ENCODE results near the gene BCL2L15. TPM values are rescaled to one million over a fixed set of nuclear protein-coding genes. Genes with fewer than 3 reads are reported as not detected.
"Not testable (repeated sequence)": the region's sequence is repeated elsewhere in the genome, so short reads cannot be mapped to it uniquely, and the experiment has no call there.

BCL2L15 gene
- polyA plus RNA-seq, 1 donor from 2014 or later = not detected

GRCh38 chr1:113868387-113869083, 18.8 kb downstream of the BCL2L15 start:
- no peaks in the 10 kb centered on the region for H3K27me3 Mint-ChIP-seq
- H3K27ac Mint-ChIP-seq = peak overlapping the region in 2 of 3 donors; percentile 40 to 76
- H3K4me1 Mint-ChIP-seq = peaks cover 36 to 48% (median 39%) of the 10 kb centered on the region in 3 donors
- H3K4me3 Mint-ChIP-seq = peak overlapping the region in 2 of 4 donors; percentile 67 to 91
- H3K36me3 Mint-ChIP-seq = peaks cover 13% of the 10 kb centered on the region
- no peaks in the 10 kb centered on the region for H3K9me3 Mint-ChIP-seq

DNA sequence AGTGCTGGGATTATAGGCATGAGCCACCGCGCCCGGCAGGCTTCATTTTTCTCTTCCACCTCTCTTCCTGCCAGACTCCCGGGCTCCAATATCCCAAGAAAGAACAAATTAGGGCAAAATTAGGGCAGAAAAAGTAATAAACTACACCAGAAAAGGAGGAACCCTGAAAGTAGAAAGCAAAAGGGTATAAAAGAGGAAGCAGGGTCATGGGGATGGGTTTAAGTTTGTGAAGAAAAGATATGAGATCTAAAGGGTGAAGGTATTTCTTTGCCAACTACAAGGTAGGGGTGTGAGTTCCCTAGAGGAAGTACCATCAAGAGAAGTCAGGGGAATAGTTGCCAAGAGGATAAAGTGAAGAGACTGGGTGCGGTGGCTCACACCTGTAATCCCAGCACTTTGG, 25.7 kb downstream of the BCL2L15 start:
- Mint-ChIP-seq H3K4me1 (peaks cover 44 to 51% (median 50%) of the 10 kb centered on the region in 3 donors), H3K27me3 (no peaks in the 10 kb centered on the region), H3K27ac (peak overlapping the region; percentile 62 to 95 (median 93)), H3K36me3 (peaks cover 12% of the 10 kb centered on the region), H3K9me3 (no peaks in the 10 kb centered on the region), H3K4me3 (peak overlapping the region; percentile 18 to 72 (median 56))

DNA sequence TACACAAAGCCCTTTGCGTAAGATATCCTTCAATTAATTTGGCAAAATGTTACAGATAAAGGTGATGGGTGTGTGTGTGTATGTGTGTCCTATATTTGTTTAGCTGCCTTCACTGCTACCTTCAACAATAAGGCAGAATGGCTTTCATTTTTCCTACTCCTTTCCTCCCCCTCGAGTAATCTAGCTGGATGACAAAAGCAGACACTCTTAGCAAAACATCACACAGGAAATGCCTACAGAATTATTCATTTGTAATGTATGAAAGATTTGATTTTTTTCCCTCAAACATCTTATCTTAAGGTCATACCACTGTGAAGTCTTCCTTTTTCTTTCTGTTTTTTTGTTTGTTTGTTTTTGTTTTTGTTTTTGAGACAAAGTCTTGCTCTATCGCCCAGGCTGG, 26.5 kb downstream of the BCL2L15 start:
- peaks cover 46 to 56% (median 50%) of the 10 kb centered on the region in 3 donors for H3K4me1 Mint-ChIP-seq
- H3K27me3 Mint-ChIP-seq = no peaks in the 10 kb centered on the region
- peak overlapping the region; percentile 68 to 95 (median 93) for H3K27ac Mint-ChIP-seq
- no peaks in the 10 kb centered on the region for H3K9me3 Mint-ChIP-seq
- peak overlapping the region in 3 of 4 donors; percentile 25 to 89 (median 80) for H3K4me3 Mint-ChIP-seq
- H3K36me3 Mint-ChIP-seq = peaks cover 15% of the 10 kb centered on the region

DNA sequence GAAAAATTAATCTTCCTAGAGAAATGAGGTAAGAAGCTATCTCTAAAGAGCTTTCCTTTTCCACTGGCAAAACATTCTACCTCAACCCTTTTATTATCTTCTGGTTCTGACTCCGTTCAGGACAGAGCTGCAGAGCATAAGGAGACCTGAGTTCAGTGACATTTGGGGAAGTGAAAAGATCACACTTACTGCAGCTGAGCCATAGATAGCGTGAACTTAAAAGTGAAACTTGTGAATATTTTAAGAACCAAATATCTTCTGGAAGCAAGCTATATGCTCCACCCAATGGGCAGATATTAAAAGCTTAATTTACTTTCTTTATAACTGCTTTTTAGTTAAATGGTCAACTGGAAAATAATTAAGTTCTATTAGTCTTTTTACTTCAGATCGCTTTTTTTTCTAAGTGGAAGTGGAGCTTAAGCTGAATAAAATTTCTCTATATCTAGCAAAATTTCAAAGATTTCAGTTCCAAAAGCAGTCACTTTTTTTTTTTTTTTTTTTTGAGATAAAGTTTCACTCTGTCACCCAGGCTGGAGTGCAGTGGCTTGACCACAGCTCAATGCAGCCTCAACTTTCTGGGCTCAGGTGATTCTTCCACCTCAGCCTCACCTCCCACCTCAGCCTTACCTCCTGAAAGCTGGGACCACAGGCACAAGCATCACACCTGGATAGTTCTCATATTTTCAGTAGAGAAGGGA, 27.8 kb downstream of the BCL2L15 start:
- Mint-ChIP-seq H3K36me3 (peaks cover 12% of the 10 kb centered on the region), H3K27ac (peak overlapping the region; percentile 68 to 95 (median 93)), H3K4me1 (peaks cover 46 to 60% (median 49%) of the 10 kb centered on the region in 3 donors), H3K4me3 (peak overlapping the region; percentile 28 to 89 (median 70)), H3K27me3 (no peaks in the 10 kb centered on the region), H3K9me3 (no peaks in the 10 kb centered on the region)

DNA sequence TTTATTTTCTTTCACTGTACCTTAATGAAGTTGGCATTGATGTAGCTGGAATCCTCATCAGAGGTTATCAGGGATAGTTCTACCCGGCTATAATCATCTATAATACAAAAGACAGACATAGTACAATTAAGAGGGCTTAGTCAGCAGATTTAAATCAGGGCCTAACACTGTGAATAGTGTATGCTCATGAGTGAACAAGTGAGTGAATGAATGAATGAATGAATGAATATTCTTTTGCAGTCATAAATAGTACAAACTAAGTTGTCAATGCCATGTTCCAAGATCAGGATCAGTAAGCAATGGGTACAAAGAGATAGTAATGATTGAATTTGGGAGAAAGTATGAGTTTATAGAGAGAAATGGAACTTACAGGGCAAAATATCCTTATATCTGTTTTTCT, 28.4 kb downstream of the BCL2L15 start:
- peaks cover 46 to 64% (median 53%) of the 10 kb centered on the region in 3 donors for H3K4me1 Mint-ChIP-seq
- H3K4me3 Mint-ChIP-seq = peak overlapping the region; percentile 28 to 89 (median 70)

GRCh38 chr1:113858418-113858817, 29.0 kb downstream of the BCL2L15 start:
- Mint-ChIP-seq H3K27ac (peak overlapping the region; percentile 68 to 95 (median 86)), H3K4me3 (peak overlapping the region; percentile 38 to 89 (median 70)), H3K27me3 (no peaks in the 10 kb centered on the region), H3K36me3 (peaks cover 9% of the 10 kb centered on the region), H3K4me1 (peaks cover 45 to 63% (median 52%) of the 10 kb centered on the region in 3 donors), H3K9me3 (no peaks in the 10 kb centered on the region)

More for the DNA sequence above, 28.4 kb downstream of the BCL2L15 start:
- Mint-ChIP-seq H3K9me3 (no peaks in the 10 kb centered on the region), H3K27ac (peak overlapping the region; percentile 68 to 95 (median 93)), H3K27me3 (no peaks in the 10 kb centered on the region), H3K36me3 (peaks cover 13% of the 10 kb centered on the region)

- peaks cover 41 to 61% (median 49%) of the 10 kb centered on the region in 3 donors for H3K4me1 Mint-ChIP-seq
- no peaks in the 10 kb centered on the region for H3K9me3 Mint-ChIP-seq
- H3K27me3 Mint-ChIP-seq = no peaks in the 10 kb centered on the region
- H3K27ac Mint-ChIP-seq = peak overlapping the region; percentile 68 to 95 (median 86)
- peaks cover 6% of the 10 kb centered on the region for H3K36me3 Mint-ChIP-seq
- H3K4me3 Mint-ChIP-seq = peak overlapping the region in 3 of 4 donors; percentile 67 to 89 (median 72)
Observed at GRCh38 chr1:113857776-113858175, 29.6 kb downstream of the BCL2L15 start.

- H3K27ac Mint-ChIP-seq = no peak overlapping the region
- no peaks in the 10 kb centered on the region for H3K27me3 Mint-ChIP-seq
- H3K4me1 Mint-ChIP-seq = peaks cover 30 to 49% (median 39%) of the 10 kb centered on the region in 3 donors
- H3K9me3 Mint-ChIP-seq = no peaks in the 10 kb centered on the region
- peaks cover 7% of the 10 kb centered on the region for H3K36me3 Mint-ChIP-seq
- H3K4me3 Mint-ChIP-seq = peak overlapping the region in 1 of 4 donors; percentile 39
Observed at GRCh38 chr1:113856401-113856790, 31.0 kb downstream of the BCL2L15 start.

GRCh38 chr1:113855630-113856400, 31.6 kb downstream of the BCL2L15 start:
- Mint-ChIP-seq H3K9me3 (no peaks in the 10 kb centered on the region), H3K4me1 (peaks cover 28 to 46% (median 36%) of the 10 kb centered on the region in 3 donors)

DNA sequence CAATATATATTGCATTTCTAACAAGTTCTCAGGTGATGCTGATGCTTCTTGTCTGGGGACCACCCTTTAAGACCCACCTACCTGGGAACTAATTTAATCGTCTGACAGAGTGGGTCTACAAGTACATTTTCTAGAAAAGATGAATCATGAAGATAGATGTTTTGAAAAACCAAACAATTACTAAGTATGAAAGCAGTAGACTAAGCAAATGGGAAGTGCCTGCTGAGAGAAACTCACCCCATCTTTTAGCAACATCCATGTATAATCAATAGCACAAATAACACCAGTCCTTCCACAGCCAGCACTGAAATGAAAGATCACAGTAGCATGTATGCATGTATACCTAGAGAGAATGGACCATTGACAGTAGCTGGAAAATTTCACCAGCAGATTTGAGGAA, 33.1 kb downstream of the BCL2L15 start:
- peaks cover 24 to 38% (median 28%) of the 10 kb centered on the region in 3 donors for H3K4me1 Mint-ChIP-seq
- H3K27ac Mint-ChIP-seq = no peak overlapping the region
- no peaks in the 10 kb centered on the region for H3K27me3 Mint-ChIP-seq
- no peak overlapping the region for H3K4me3 Mint-ChIP-seq
- no peaks in the 10 kb centered on the region for H3K9me3 Mint-ChIP-seq
- H3K36me3 Mint-ChIP-seq = peaks cover 7% of the 10 kb centered on the region

More at GRCh38 chr1:113855630-113856400, 31.6 kb downstream of the BCL2L15 start:
- H3K27ac Mint-ChIP-seq = no peak overlapping the region
- peaks cover 7% of the 10 kb centered on the region for H3K36me3 Mint-ChIP-seq
- no peaks in the 10 kb centered on the region for H3K27me3 Mint-ChIP-seq
- peak overlapping the region in 1 of 4 donors; percentile 39 for H3K4me3 Mint-ChIP-seq

GRCh38 chr1:113852694-113853093, 34.7 kb downstream of the BCL2L15 start:
- peak overlapping the region in 1 of 3 donors; percentile 59 for H3K27ac Mint-ChIP-seq
- H3K4me1 Mint-ChIP-seq = peaks cover 12 to 23% (median 16%) of the 10 kb centered on the region in 3 donors
- H3K27me3 Mint-ChIP-seq, H3K36me3 Mint-ChIP-seq, H3K9me3 Mint-ChIP-seq, H3K4me3 Mint-ChIP-seq: not testable (repeated sequence)

- H3K4me1 Mint-ChIP-seq = peaks cover 6 to 11% (median 10%) of the 10 kb centered on the region in 3 donors
- H3K36me3 Mint-ChIP-seq = peaks cover 16% of the 10 kb centered on the region
- H3K27ac Mint-ChIP-seq = no peak overlapping the region
- H3K4me3 Mint-ChIP-seq = peak overlapping the region in 1 of 4 donors; percentile 28
- peaks cover 0 to 2% (median 0%) of the 10 kb centered on the region in 3 donors for H3K9me3 Mint-ChIP-seq
- no peaks in the 10 kb centered on the region for H3K27me3 Mint-ChIP-seq
Observed at GRCh38 chr1:113850127-113850796, 37.1 kb downstream of the BCL2L15 start.

GRCh38 chr1:113849072-113849471, 38.3 kb downstream of the BCL2L15 start:
- no peak overlapping the region for H3K4me3 Mint-ChIP-seq
- no peaks in the 10 kb centered on the region for H3K27me3 Mint-ChIP-seq
- peaks cover 14% of the 10 kb centered on the region for H3K36me3 Mint-ChIP-seq
- peaks cover 6 to 8% (median 6%) of the 10 kb centered on the region in 3 donors for H3K4me1 Mint-ChIP-seq
- H3K9me3 Mint-ChIP-seq = peaks cover 0 to 2% (median 0%) of the 10 kb centered on the region in 3 donors
- no peak overlapping the region for H3K27ac Mint-ChIP-seq

DNA sequence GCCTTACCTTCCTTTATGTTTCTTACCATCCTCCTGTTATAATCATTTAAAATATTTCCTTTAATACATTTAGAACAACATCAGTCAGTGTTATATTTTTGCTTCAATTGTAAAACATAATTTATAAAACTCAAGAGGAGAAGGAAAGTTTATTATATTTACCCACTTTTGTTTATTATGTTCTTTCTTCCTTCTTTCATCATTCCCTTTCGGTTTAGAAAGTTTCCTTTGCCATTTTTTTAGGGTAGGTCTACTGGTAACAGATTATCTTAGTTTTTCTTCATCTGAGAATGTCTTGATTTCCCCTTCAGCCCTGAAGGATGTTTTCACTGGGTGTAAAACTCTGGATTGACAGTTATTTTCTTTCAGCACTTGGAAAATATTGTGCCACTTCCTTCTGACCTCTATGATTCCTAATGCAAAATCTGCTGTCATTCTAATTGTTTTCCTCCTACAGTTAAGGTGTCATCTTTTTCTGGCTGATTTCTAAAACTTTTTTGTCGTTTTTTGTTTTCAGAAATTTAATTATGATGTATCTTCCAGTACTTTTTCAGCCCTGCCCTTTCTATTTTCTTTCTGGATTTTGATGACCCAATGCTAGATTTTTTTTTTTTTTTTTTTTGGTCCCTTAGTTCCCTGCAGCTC, 40.9 kb downstream of the BCL2L15 start:
- Mint-ChIP-seq H3K27me3 (no peaks in the 10 kb centered on the region), H3K36me3 (peaks cover 12% of the 10 kb centered on the region)

More for the DNA sequence above, 40.9 kb downstream of the BCL2L15 start:
- H3K27ac Mint-ChIP-seq = peak overlapping the region in 2 of 3 donors; percentile 17 to 86
- H3K9me3 Mint-ChIP-seq = peaks cover 0 to 2% (median 0%) of the 10 kb centered on the region in 3 donors
- peaks cover 6 to 7% (median 6%) of the 10 kb centered on the region in 3 donors for H3K4me1 Mint-ChIP-seq
- no peak overlapping the region for H3K4me3 Mint-ChIP-seq
